H1 (cell line): ENCODE data around the gene TUBGCP5. TPM values are rescaled to one million over a fixed set of nuclear protein-coding genes. Genes with fewer than 3 reads are reported as not detected.

Experiments used
- CTCF ChIA-PET: fragments of 300-600 bp; sonication (Branson Sonifier 250); formaldehyde crosslinking; loops from one replicate; lab custom pipeline; 2021; ENCODE audit not compliant: partially characterized antibody; lab: Charles Lee
- POLR2A ChIA-PET: fragments of 300-600 bp; sonication (Branson Sonifier 250); formaldehyde crosslinking; loops from one replicate; lab custom pipeline; 2021; ENCODE audit warnings: inconsistent platforms; ENCODE audit not compliant: partially characterized antibody; lab: Charles Lee
- DNase-seq, 2 experiments: peaks; one replicate each; pipeline versions ENCODE4 v3.0.0 to v3.0.0-alpha.2; 2010 to 2022; ENCODE audit warnings: low spot score in 2 of 2, low read depth in 1 of 2, mixed read lengths in 1 of 2
- FAIRE-seq: peaks from 2 replicates; lab custom pipeline; 2011; peaks lifted over from hg19 to GRCh38; lab: Jason Lieb, UNC
- H2AFZ ChIP-seq: 2 replicates; pipeline ENCODE4 v1.8.1; 2012; ENCODE audit warnings: low read length, inconsistent platforms
- H2AK5ac ChIP-seq: 2 replicates; pipeline ENCODE4 v1.6.1; 2013; ENCODE audit warnings: low read depth, low read length
- H2BK120ac ChIP-seq: replicated peaks from 2 replicates; pipeline ENCODE3; 2013; ENCODE audit warnings: low read depth, low read length, inconsistent platforms
- H2BK12ac ChIP-seq: 2 replicates; pipeline ENCODE4 v1.6.1; 2013; ENCODE audit warnings: low read depth, low read length
- H2BK15ac ChIP-seq: 2 replicates; pipeline ENCODE4 v1.6.1; 2013; ENCODE audit warnings: low read length
- H2BK20ac ChIP-seq: 2 replicates; pipeline ENCODE4 v1.6.1; 2013; ENCODE audit warnings: low read length
- H2BK5ac ChIP-seq: 2 replicates; pipeline ENCODE4 v1.6.1; 2013; ENCODE audit warnings: low read depth, low read length
- H3K14ac ChIP-seq: 2 replicates; pipeline ENCODE4 v1.6.1; 2013; ENCODE audit warnings: inconsistent platforms; ENCODE audit not compliant: insufficient read length
- H3K18ac ChIP-seq: 2 replicates; pipeline ENCODE4 v1.6.1; 2013; ENCODE audit warnings: low read length; ENCODE audit errors: extremely low read depth
- H3K23ac ChIP-seq: 2 replicates; pipeline ENCODE4 v1.6.1; 2013; ENCODE audit warnings: inconsistent platforms; ENCODE audit not compliant: insufficient read length
- H3K23me2 ChIP-seq: 2 replicates; pipeline ENCODE4 v1.6.1; 2013; ENCODE audit warnings: low read depth, low read length
- H3K27ac ChIP-seq: 2 replicates; pipeline ENCODE4 v1.6.1; 2011; ENCODE audit warnings: low read depth, low read length, inconsistent platforms
- H3K27me3 ChIP-seq, 4 experiments: replicated peaks in 1 of 4; 1 replicate in 1 of 4; 2 replicates in 3 of 4; pipeline versions ENCODE4 v1.6.1 to v1.8.1; 2011 to 2013; ENCODE audit warnings: low read length in 3 of 4, mild to moderate bottlenecking in 3 of 4, inconsistent platforms in 2 of 4, mixed read lengths in 2 of 4, moderate library complexity in 1 of 4; ENCODE audit not compliant: control insufficient read depth in 3 of 4, insufficient read depth in 3 of 4; ENCODE audit errors: extremely low read depth in 1 of 4
- H3K36me3 ChIP-seq, 4 experiments: 2 replicates each; pipeline versions ENCODE4 v1.6.1 to v1.8.1; 2011 to 2013; ENCODE audit warnings: mild to moderate bottlenecking in 4 of 4, low read length in 3 of 4, moderate library complexity in 2 of 4, control low read depth in 1 of 4, inconsistent platforms in 1 of 4; ENCODE audit not compliant: insufficient read depth in 4 of 4, control insufficient read depth in 2 of 4
- H3K4ac ChIP-seq: replicated peaks from 2 replicates; pipeline ENCODE3; 2013; ENCODE audit warnings: low read length, low read depth, mixed read lengths, inconsistent platforms; ENCODE audit not compliant: insufficient read length
- H3K4me1 ChIP-seq, 4 experiments: replicated peaks in 1 of 4; 1 replicate in 1 of 4; 2 replicates in 3 of 4; pipeline versions ENCODE4 v1.6.1 to v1.8.1; 2011 to 2013; ENCODE audit warnings: low read length in 3 of 4, inconsistent platforms in 2 of 4, mixed read lengths in 1 of 4; ENCODE audit not compliant: insufficient read depth in 4 of 4, control insufficient read depth in 3 of 4
- H3K4me2 ChIP-seq, 2 experiments: 2 replicates each; pipeline versions ENCODE4 v1.6.1 to v1.8.1; 2011 to 2013; ENCODE audit warnings: low read depth in 2 of 2, low read length in 2 of 2, control low read depth in 1 of 2, inconsistent platforms in 1 of 2, mild to moderate bottlenecking in 1 of 2; ENCODE audit not compliant: insufficient read depth in 1 of 2
- H3K4me3 ChIP-seq, 4 experiments: fragments of 200-600, 300-600 bp in 1 of 4; sonication (generic), shearing (Covaris generic), sonication (Bioruptor Twin) in 1 of 4; 2 replicates each; pipeline versions ENCODE4 v1.5.1 to v1.8.1; 2011 to 2016; ENCODE audit warnings: low read length in 4 of 4, low read depth in 3 of 4, control low read depth in 2 of 4, inconsistent platforms in 2 of 4, mild to moderate bottlenecking in 2 of 4, mixed read lengths in 1 of 4, moderate library complexity in 1 of 4; ENCODE audit not compliant: insufficient read depth in 2 of 4; ENCODE audit errors: extremely low read depth in 1 of 4
- H3K56ac ChIP-seq: replicated peaks from 2 replicates; pipeline ENCODE3; 2013; ENCODE audit warnings: low read depth, mild to moderate bottlenecking, mixed read lengths, low read length, inconsistent platforms; ENCODE audit not compliant: insufficient read length
- H3K79me1 ChIP-seq: 2 replicates; pipeline ENCODE4 v1.6.1; 2013; ENCODE audit warnings: low read depth, low read length, control low read depth
- H3K79me2 ChIP-seq, 2 experiments: 2 replicates each; pipeline versions ENCODE4 v1.6.1 to v1.8.1; 2012 to 2013; ENCODE audit warnings: low read length in 2 of 2, mild to moderate bottlenecking in 2 of 2, inconsistent platforms in 1 of 2; ENCODE audit not compliant: insufficient read depth in 2 of 2, control insufficient read depth in 1 of 2
- H3K9ac ChIP-seq, 4 experiments: replicated peaks in 1 of 4; 1 replicate in 1 of 4; 2 replicates in 3 of 4; pipeline versions ENCODE4 v1.6.1 to v1.8.1; 2011 to 2013; ENCODE audit warnings: low read depth in 3 of 4, low read length in 3 of 4, control low read depth in 2 of 4, mild to moderate bottlenecking in 2 of 4, moderate library complexity in 2 of 4, inconsistent platforms in 1 of 4; ENCODE audit errors: extremely low read depth in 1 of 4
- H3K9me3 ChIP-seq, 2 experiments: 2 replicates each; pipeline versions ENCODE4 v1.6.1 to v1.8.1; 2012 to 2013; ENCODE audit warnings: mild to moderate bottlenecking in 2 of 2, moderate library complexity in 2 of 2, control low read depth in 1 of 2, inconsistent platforms in 1 of 2, low read depth in 1 of 2, low read length in 1 of 2, mixed read lengths in 1 of 2; ENCODE audit not compliant: insufficient read depth in 2 of 2
- H4K20me1 ChIP-seq, 2 experiments: replicated peaks in 1 of 2; 2 replicates each; pipeline versions ENCODE3 to v1.8.1; 2011 to 2013; ENCODE audit warnings: inconsistent platforms in 2 of 2, low read length in 2 of 2, mild to moderate bottlenecking in 1 of 2; ENCODE audit not compliant: insufficient read depth in 2 of 2, control insufficient read depth in 1 of 2
- H4K5ac ChIP-seq: 2 replicates; pipeline ENCODE4 v1.6.1; 2013; ENCODE audit warnings: low read length, low read depth, mixed read lengths, inconsistent platforms; ENCODE audit not compliant: insufficient read length
- H4K8ac ChIP-seq: 2 replicates; pipeline ENCODE4 v1.8.0; 2013; ENCODE audit warnings: mild to moderate bottlenecking, moderate library complexity, low read length, inconsistent platforms; ENCODE audit not compliant: insufficient read depth; ENCODE audit errors: extremely low read depth
- H4K91ac ChIP-seq: replicated peaks from 2 replicates; pipeline ENCODE3; 2013; ENCODE audit warnings: low read length, mixed read lengths, inconsistent platforms; ENCODE audit not compliant: insufficient read length
- CHD2 ChIP-seq: IDR thresholded peaks from 2 replicates; pipeline ENCODE4 v1.6.1; 2012; ENCODE audit warnings: low read length, improper control_type of control experiment
- CTCF ChIP-seq, 3 experiments: IDR thresholded peaks; 1 replicate in 2 of 3; 2 replicates in 1 of 3; pipeline versions ENCODE4 v1.5.1 to v1.6.1; 2011; ENCODE audit warnings: low read length in 3 of 3, mild to moderate bottlenecking in 3 of 3, inconsistent platforms in 2 of 3, low read depth in 1 of 3, moderate library complexity in 1 of 3; ENCODE audit not compliant: insufficient read depth in 1 of 3; ENCODE audit errors: control extremely low read depth in 1 of 3
- FOSL1 ChIP-seq: IDR thresholded peaks from 2 replicates; pipeline ENCODE4 v1.6.1; 2011; ENCODE audit warnings: mild to moderate bottlenecking, low read depth, low read length, moderate library complexity; ENCODE audit not compliant: insufficient read depth
- NANOG ChIP-seq: IDR thresholded peaks from 2 replicates; pipeline ENCODE4 v1.6.1; 2011; ENCODE audit warnings: low read length, low read depth, mild to moderate bottlenecking, inconsistent platforms; ENCODE audit not compliant: insufficient read depth, poor library complexity, severe bottlenecking
- WGBS, 2 experiments: shearing (Covaris generic) in 1 of 2; methylation state at CpG; one replicate each; pipeline versions ENCODE4 v1.1.6 to v1.1.7; 2013 to 2015; ENCODE audit warnings: low lambda C conversion rate in 2 of 2, mixed read lengths in 2 of 2, inconsistent platforms in 1 of 2, low coverage in 1 of 2, missing lambda C conversion rate in 1 of 2; ENCODE audit not compliant: insufficient replicate concordance in 2 of 2, insufficient coverage in 1 of 2, insufficient read length in 1 of 2; ENCODE audit errors: extremely low coverage in 1 of 2, missing lambda C conversion rate in 1 of 2; 5-methylcytosine and 5-hydroxymethylcytosine counted together
- polyA plus RNA-seq, 7 experiments: library from polyadenylated mRNA; depleted of rRNA in 3 of 7; stranded (reverse) in 5 of 7; unstranded in 2 of 7; fragments of >200 nt in 5 of 7; fragments of 200-250 nt in 2 of 7; gene quantifications; 1 replicate in 5 of 7; 2 replicates in 1 of 7; 4 replicates in 1 of 7; pipeline versions ENCODE4 v1.2.1 to v1.2.3, GENCODE V29; 2011 to 2013; ENCODE audit warnings: missing spikeins in 2 of 7, mixed read lengths in 2 of 7
- total RNA-seq: library from RNA; stranded (reverse); fragmentation: NEBNext Ultra II Directional; extraction: Animal tissue kit (Norgen Biotek cat#: 25700); gene quantifications from 2 replicates; pipeline ENCODE4 v1.2.1, GENCODE V29; 2021

The TUBGCP5 gene
- total and polyA plus RNA-seq, 2 of the 8 experiments (the other 6 are each of a cell fraction or from before 2014, with no cell fraction given): 6.3 to 12.5 TPM

DNA sequence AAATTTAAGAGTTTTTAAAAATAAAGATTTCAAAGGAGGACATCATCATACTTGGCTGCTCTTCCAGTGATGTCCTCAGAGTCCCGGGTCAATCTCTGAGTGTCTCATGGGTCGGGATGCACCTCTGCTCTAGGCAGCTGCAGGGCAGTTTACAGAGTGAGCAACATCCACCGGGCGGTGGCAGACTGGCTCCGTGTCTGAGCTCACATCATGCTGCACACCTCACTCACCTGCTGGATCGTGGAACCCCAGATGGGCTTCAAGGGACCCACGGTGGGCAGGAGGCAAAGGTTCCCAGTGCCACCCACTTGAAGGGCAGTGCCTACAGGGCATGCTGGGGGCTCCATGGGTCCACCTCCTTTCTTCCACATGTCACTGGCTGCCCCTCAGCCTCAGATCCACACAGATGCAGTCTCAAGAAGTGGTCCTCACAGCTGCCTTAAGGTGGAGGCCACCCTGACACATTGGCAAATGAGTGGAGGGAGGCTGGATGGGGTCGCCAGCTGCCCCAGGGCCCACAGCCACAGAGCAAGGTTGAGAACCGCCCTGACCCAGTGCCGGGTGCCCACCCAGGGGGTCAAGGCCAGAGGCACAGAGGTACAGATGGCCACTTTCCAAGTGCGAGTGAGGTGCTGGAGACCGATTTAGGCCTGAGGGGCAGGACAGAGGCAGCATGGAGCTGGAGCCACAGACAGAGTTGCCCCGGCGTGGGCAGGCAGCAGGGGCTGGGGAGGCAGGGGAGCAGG lies 84.4 kb downstream of the TUBGCP5 start:
- Histone ChIP-seq H4K8ac (no peak overlapping the region; the same call in 1 of the 2 replicates), H2AK5ac (no peak overlapping the region), H3K18ac (no peak overlapping the region; the same call in 1 of the 2 replicates), H2BK20ac (no peak overlapping the region), H3K4ac (no peak overlapping the region), H4K91ac (no peak overlapping the region), H2BK15ac (no peak overlapping the region), H2BK120ac (no peak overlapping the region), H3K23ac (no peak overlapping the region), H3K9me3 (no peaks in the 10 kb centered on the region; a peak in 1 of 4 replicates), H2AFZ (no peak overlapping the region), H3K4me3 (no peak overlapping the region)
- DNase-seq: no peak
- CTCF ChIA-PET: no interaction called here
- no peak for TF ChIP-seq CHD2
- TF ChIP-seq CTCF (IDR thresholded peaks at IDR 0.05; ENCODE audit: control extremely low read depth in 1 of 3, insufficient read depth in 1 of 3, low read depth in 1 of 3, low read length in 3 of 3): no peak
- no peak for TF ChIP-seq FOSL1
- TF ChIP-seq NANOG: no peak
- TF ChIP-seq, all 59 proteins: peak for 0
- H3K4me1 ChIP-seq: peaks cover 3 to 10% (median 6%) of the 10 kb centered on the region in 4 experiments; a peak in 6 of 7 replicates
- H3K27ac ChIP-seq: no peak overlapping the region
- H3K4me2 ChIP-seq: no peak overlapping the region
- no peak overlapping the region for H3K56ac ChIP-seq
- 91% methylated on average over 14 of the region's 14 CpGs; no CpG with 5 or more reads in 1 of the 2 experiments for WGBS, 2 experiments
- H3K23me2 ChIP-seq: no peaks in the 10 kb centered on the region
- peaks cover 8 to 48% (median 24%) of the 10 kb centered on the region in 4 experiments for H3K27me3 ChIP-seq
- POLR2A ChIA-PET: no interaction called here
- no peaks in the 10 kb centered on the region for H3K36me3 ChIP-seq
- H3K14ac ChIP-seq: no peak overlapping the region
- no peak overlapping the region for H2BK5ac ChIP-seq
- H3K9ac ChIP-seq: no peak overlapping the region
- H2BK12ac ChIP-seq: no peak overlapping the region
- H4K20me1 ChIP-seq: peaks cover 42 to 54% of the 10 kb centered on the region in 2 experiments
- no peak for FAIRE-seq
- H4K5ac ChIP-seq: no peak overlapping the region
- peaks cover 18% of the 10 kb centered on the region for H3K79me1 ChIP-seq
- peaks cover 0 to 11% of the 10 kb centered on the region in 2 experiments; a peak in 1 of 4 replicates for H3K79me2 ChIP-seq
